B cell (primary cell): ENCODE data around the gene FAM118A. TPM values are rescaled to one million over a fixed set of nuclear protein-coding genes. Genes with fewer than 3 reads are reported as not detected.

Source experiments
- ATAC-seq: fragments of 200-7000 bp; cut with Tn5 transposase; one replicate; pipeline ENCODE4 v1.10.0; 2021; ENCODE audit warnings: low read depth, mild to moderate bottlenecking, moderate number of reproducible peaks, moderate library complexity
- CTCF ChIA-PET: fragments of 350-600 bp; sonication (Branson Sonifier 250); formaldehyde crosslinking; loops from one replicate; lab custom pipeline; 2021; ENCODE audit warnings: antibody characterized with exemption, inconsistent platforms; lab: Charles Lee
- POLR2A ChIA-PET: fragments of 350-600 bp; sonication (Branson Sonifier 250); formaldehyde crosslinking; loops from one replicate; lab custom pipeline; 2021; ENCODE audit warnings: antibody characterized with exemption; lab: Charles Lee
- DNase-seq: peaks from one replicate; pipeline ENCODE4 v3.0.0; 2013
- H2AFZ ChIP-seq: 2 replicates; pipeline ENCODE4 v1.6.1; 2012; ENCODE audit warnings: mild to moderate bottlenecking, low read depth, low read length; ENCODE audit not compliant: insufficient read depth, poor library complexity, severe bottlenecking
- H3K27ac ChIP-seq, 2 donors: 1 replicate in 1 of 2; 2 replicates in 1 of 2; pipeline ENCODE4 v1.5.1; 2012 to 2013; ENCODE audit warnings: low read length in 2 of 2, mild to moderate bottlenecking in 2 of 2, moderate library complexity in 1 of 2
- H3K27me3 ChIP-seq, 4 experiments: fragments of 200-600 bp in 1 of 4; sonication (generic) in 1 of 4; replicated peaks in 1 of 4; 1 replicate in 2 of 4; 2 replicates in 2 of 4; pipeline versions ENCODE4 v1.6.1 to v1.7.0; 2013 to 2016; ENCODE audit warnings: low read length in 3 of 4, mild to moderate bottlenecking in 2 of 4, mixed read lengths in 1 of 4, moderate library complexity in 1 of 4; ENCODE audit not compliant: insufficient read depth in 4 of 4, control insufficient read depth in 3 of 4; ENCODE audit errors: control extremely low read depth in 1 of 4
- H3K36me3 ChIP-seq, 2 experiments: replicated peaks in 1 of 2; 1 replicate in 1 of 2; 2 replicates in 1 of 2; pipeline versions ENCODE4 v1.6.1 to v1.7.1; 2013; ENCODE audit warnings: low read length in 1 of 2; ENCODE audit not compliant: insufficient read depth in 2 of 2, control insufficient read depth in 1 of 2; ENCODE audit errors: control extremely low read depth in 1 of 2, extremely low read depth in 1 of 2
- H3K4me1 ChIP-seq, 2 donors: fragments of 200-600 bp in 1 of 2; sonication (generic) in 1 of 2; 1 replicate in 1 of 2; 2 replicates in 1 of 2; pipeline versions ENCODE4 v1.5.1 to v1.6.1; 2013 to 2017; ENCODE audit warnings: low read length in 2 of 2; ENCODE audit not compliant: control insufficient read depth in 2 of 2, insufficient read depth in 2 of 2
- H3K4me2 ChIP-seq: replicated peaks from 2 replicates; pipeline ENCODE3; 2012; ENCODE audit warnings: mild to moderate bottlenecking, low read depth, low read length; ENCODE audit not compliant: poor library complexity, severe bottlenecking
- H3K4me3 ChIP-seq, 5 experiments: fragments of 200-600 bp in 1 of 5; sonication (generic) in 1 of 5; 1 replicate in 3 of 5; 2 replicates in 2 of 5; pipeline versions ENCODE4 v1.5.1 to v1.7.0; 2011 to 2016; ENCODE audit warnings: low read length in 4 of 5, mild to moderate bottlenecking in 4 of 5, low read depth in 2 of 5, control low read depth in 1 of 5, moderate library complexity in 1 of 5; ENCODE audit not compliant: insufficient read depth in 1 of 5; ENCODE audit errors: control extremely low read depth in 1 of 5, extremely low read depth in 1 of 5
- H3K79me2 ChIP-seq: fragments of 200-600 bp; sonication (generic); one replicate; pipeline ENCODE4 v1.6.0; 2016; ENCODE audit warnings: low read length; ENCODE audit not compliant: control insufficient read depth, insufficient read depth
- H3K9ac ChIP-seq: fragments of 200-600 bp; sonication (generic); 2 replicates; pipeline ENCODE4 v1.6.1; 2017; ENCODE audit warnings: mild to moderate bottlenecking, low read length, moderate library complexity
- H3K9me3 ChIP-seq, 3 donors: one replicate each; pipeline versions ENCODE4 v1.6.1 to v1.7.1; 2013; ENCODE audit warnings: low read length in 2 of 3; ENCODE audit not compliant: control insufficient read depth in 2 of 3, insufficient read depth in 1 of 3; ENCODE audit errors: control extremely low read depth in 1 of 3
- H4K20me1 ChIP-seq: 2 replicates; pipeline ENCODE4 v1.6.0; 2012; ENCODE audit warnings: mild to moderate bottlenecking, low read length; ENCODE audit not compliant: insufficient read depth, control insufficient read depth, poor library complexity, severe bottlenecking
- H3K27ac Mint-ChIP-seq: one replicate; pipeline ENCODE4 v1.8.0; 2021; ENCODE audit warnings: mixed read lengths
- H3K27me3 Mint-ChIP-seq: one replicate; pipeline ENCODE4 v1.8.0; 2021; ENCODE audit warnings: mixed read lengths
- H3K4me1 Mint-ChIP-seq: one replicate; pipeline ENCODE4 v1.8.0; 2021; ENCODE audit warnings: mixed read lengths
- H3K4me3 Mint-ChIP-seq: one replicate; pipeline ENCODE4 v1.8.0; 2021; ENCODE audit warnings: mixed read lengths
- H3K9me3 Mint-ChIP-seq: one replicate; pipeline ENCODE4 v1.8.0; 2022; ENCODE audit warnings: mixed read lengths; ENCODE audit not compliant: insufficient read depth
- CTCF ChIP-seq: fragments of 200-600 bp; IDR thresholded peaks from one replicate; pipeline ENCODE4 v1.8.0; 2022; ENCODE audit warnings: antibody characterized with exemption, mild to moderate bottlenecking
- EZH2 ChIP-seq: IDR thresholded peaks from 2 replicates; pipeline ENCODE4 v1.6.1; 2012; ENCODE audit warnings: borderline replicate concordance, low read depth, mild to moderate bottlenecking, moderate library complexity, low read length; ENCODE audit not compliant: insufficient read depth, poor library complexity, severe bottlenecking
- WGBS: methylation state at CpG from one replicate; pipeline ENCODE4 v1.1.5; 2013; ENCODE audit warnings: missing lambda C conversion rate; ENCODE audit not compliant: insufficient coverage; 5-methylcytosine and 5-hydroxymethylcytosine counted together
- intact Hi-C: fragments of 100-400 bp; cut with micrococcal nuclease; formaldehyde crosslinking; loops from one replicate; pipeline ENCODE4 v1.10.0; 2022
- polyA plus RNA-seq: library from polyadenylated mRNA; depleted of rRNA; stranded (reverse); fragments of >200 nt; gene quantifications from 2 replicates; pipeline ENCODE4 v1.2.3, GENCODE V29; 2012
- total RNA-seq, 2 donors: library from RNA; stranded (reverse); fragments of 120-200 nt in 1 of 2; gene quantifications; 1 replicate in 1 of 2; 2 replicates in 1 of 2; pipeline versions ENCODE4 v1.2.3 to v1.2.4, GENCODE V29; 2013 to 2022

The FAM118A gene
- total and polyA plus RNA-seq, 2 donors (not counting 1 experiment from before 2014, with no cell fraction given), result 66.5 to 216 TPM

GRCh38 chr22:45305456-45306075 is 4.2 kb upstream of the FAM118A start:
- H3K27ac Mint-ChIP-seq, result no peak overlapping the region
- no peak overlapping the region for H3K27ac ChIP-seq
- no peaks in the 10 kb centered on the region for H3K27me3 Mint-ChIP-seq
- H3K9me3 ChIP-seq, result no peaks in the 10 kb centered on the region
- H2AFZ ChIP-seq, result no peak overlapping the region
- H3K4me2 ChIP-seq, result no peak overlapping the region
- ChIA-PET POLR2A (interaction anchor here (0.6 kb wide), 1 partner anchor 12 kb away, joined by 8 read pairs; no protein-coding TSS in a partner anchor), CTCF (no interaction called here)
- H3K79me2 ChIP-seq, result peaks cover 6% of the 10 kb centered on the region
- no peaks in the 10 kb centered on the region for H3K9me3 Mint-ChIP-seq
- H3K4me1 Mint-ChIP-seq, result peaks cover 16% of the 10 kb centered on the region
- intact Hi-C loops, result no loop called here
- no peak for ATAC-seq
- no peaks in the 10 kb centered on the region for H4K20me1 ChIP-seq
- 100% methylated on average over 1 of the region's 6 CpGs for WGBS
- H3K27me3 ChIP-seq, result no peaks in the 10 kb centered on the region
- no peak overlapping the region for H3K9ac ChIP-seq
- no peak overlapping the region for H3K4me3 ChIP-seq
- H3K4me1 ChIP-seq, result peaks cover 10 to 15% of the 10 kb centered on the region in 2 donors
- no peak for DNase-seq
- no peak overlapping the region for H3K4me3 Mint-ChIP-seq
- TF ChIP-seq CTCF, result no peak
- no peak for TF ChIP-seq EZH2
- H3K36me3 ChIP-seq, result no peaks in the 10 kb centered on the region

- Histone ChIP-seq H2AFZ (no peak overlapping the region), H3K36me3 (no peaks in the 10 kb centered on the region), H3K27me3 (no peaks in the 10 kb centered on the region), H3K9ac (no peak overlapping the region), H3K9me3 (no peaks in the 10 kb centered on the region), H3K4me1 (peaks cover 15 to 21% of the 10 kb centered on the region in 2 donors), H3K4me3 (no peak overlapping the region), H4K20me1 (no peaks in the 10 kb centered on the region), H3K4me2 (no peak overlapping the region), H3K79me2 (peaks cover 11% of the 10 kb centered on the region), H3K27ac (no peak overlapping the region)
- ChIA-PET CTCF (no interaction called here), POLR2A (no interaction called here)
- H3K27me3 Mint-ChIP-seq, result no peaks in the 10 kb centered on the region
- WGBS, result 93% methylated on average over 9 of the region's 9 CpGs
- peaks cover 22% of the 10 kb centered on the region for H3K4me1 Mint-ChIP-seq
- TF ChIP-seq EZH2 (no peak), CTCF (no peak)
- no peak for DNase-seq
- no peaks in the 10 kb centered on the region for H3K9me3 Mint-ChIP-seq
- ATAC-seq, result no peak
- no peak overlapping the region for H3K4me3 Mint-ChIP-seq
- intact Hi-C loops, result no loop called here
- H3K27ac Mint-ChIP-seq, result no peak overlapping the region
Measured at GRCh38 chr22:45306139-45306538, 3.6 kb upstream of the FAM118A start.
